Kidney (tissue), 14 donors: ENCODE measurements around the gene GJB1. TPM values are rescaled to one million over a fixed set of nuclear protein-coding genes. Genes with fewer than 3 reads are reported as not detected.

ENCODE experiments used
- DNase-seq, 5 donors: peaks; one replicate each; pipeline ENCODE4 v3.0.0-alpha.2; 2013 to 2020
- FAIRE-seq: peaks from 2 replicates; lab custom pipeline; 2012; peaks lifted over from hg19 to GRCh38; lab: Jason Lieb, UNC
- H3K27ac ChIP-seq, 2 donors: one replicate each; pipeline ENCODE4 v1.7.0; 2013; ENCODE audit warnings: low read depth in 2 of 2, low read length in 2 of 2, inconsistent platforms in 1 of 2
- H3K27me3 ChIP-seq: one replicate; pipeline ENCODE4 v1.7.1; 2013; ENCODE audit warnings: low read length, inconsistent platforms; ENCODE audit not compliant: control insufficient read depth, insufficient read depth
- H3K36me3 ChIP-seq, 3 donors: one replicate each; pipeline versions ENCODE4 v1.7.0 to v1.7.1; 2013; ENCODE audit warnings: low read length in 3 of 3, control low read depth in 1 of 3, inconsistent platforms in 1 of 3; ENCODE audit not compliant: insufficient read depth in 3 of 3, control insufficient read depth in 2 of 3
- H3K4me1 ChIP-seq, 3 donors: one replicate each; pipeline versions ENCODE4 v1.7.0 to v1.7.1; 2013; ENCODE audit warnings: low read length in 3 of 3, inconsistent platforms in 1 of 3, low read depth in 1 of 3; ENCODE audit not compliant: control insufficient read depth in 2 of 3, insufficient read depth in 2 of 3
- H3K4me3 ChIP-seq, 3 donors: one replicate each; pipeline versions ENCODE4 v1.7.0 to v1.8.1; 2013; ENCODE audit warnings: low read length in 3 of 3, control low read depth in 1 of 3, inconsistent platforms in 1 of 3
- H3K9ac ChIP-seq, 3 donors: one replicate each; pipeline versions ENCODE4 v1.7.0 to v1.7.1; 2013; ENCODE audit warnings: low read length in 3 of 3, control low read depth in 1 of 3, inconsistent platforms in 1 of 3
- H3K9me3 ChIP-seq, 3 donors: one replicate each; pipeline versions ENCODE4 v1.7.0 to v1.7.1; 2013; ENCODE audit warnings: low read length in 3 of 3, control low read depth in 1 of 3, inconsistent platforms in 1 of 3; ENCODE audit not compliant: control insufficient read depth in 2 of 3, insufficient read depth in 1 of 3
- intact Hi-C: fragments of 100-400 bp; cut with DNase I; formaldehyde crosslinking; loops from one replicate; pipeline ENCODE4 v1.11.1; 2022
- polyA plus RNA-seq: library from polyadenylated mRNA; stranded (reverse); fragments of 350-450 nt; fragmentation: Illumina TruSeq; extraction: RNeasy Lipid Tissue Mini Kit (QIAGEN cat#74804); gene quantifications from one replicate; pipeline ENCODE4 v1.2.3, GENCODE V29; 2014; ENCODE audit warnings: low read depth, low replicate concordance; ENCODE audit not compliant: insufficient read depth
- total RNA-seq: library from RNA; stranded (reverse); fragmentation: NEBNext Ultra II Directional; extraction: Animal tissue kit (Norgen Biotek cat#: 25700); gene quantifications from one replicate; pipeline ENCODE4 v1.2.1, GENCODE V29; 2021
- TF ChIP-seq, protein P1 (sequence below): IDR thresholded peaks from 3 replicates; pipeline ENCODE4 v1.5.1; 2012; ENCODE audit warnings: mild to moderate bottlenecking, moderate library complexity, borderline replicate concordance; ENCODE audit not compliant: insufficient read depth; ENCODE audit errors: extremely low read depth
- donor health status: control.
- donor health status: control.
- donor health status: control.
- donor health status: control.
- donor health status: control.
- donor health status: DM: yes; HTN: yes; CAD: no.
- donor health status: Normal renal cell carcinoma (clear cell type).

The GJB1 gene
- total and polyA plus RNA-seq, 2 donors from 2014 or later, result 22.4 to 59.0 TPM

DNA sequence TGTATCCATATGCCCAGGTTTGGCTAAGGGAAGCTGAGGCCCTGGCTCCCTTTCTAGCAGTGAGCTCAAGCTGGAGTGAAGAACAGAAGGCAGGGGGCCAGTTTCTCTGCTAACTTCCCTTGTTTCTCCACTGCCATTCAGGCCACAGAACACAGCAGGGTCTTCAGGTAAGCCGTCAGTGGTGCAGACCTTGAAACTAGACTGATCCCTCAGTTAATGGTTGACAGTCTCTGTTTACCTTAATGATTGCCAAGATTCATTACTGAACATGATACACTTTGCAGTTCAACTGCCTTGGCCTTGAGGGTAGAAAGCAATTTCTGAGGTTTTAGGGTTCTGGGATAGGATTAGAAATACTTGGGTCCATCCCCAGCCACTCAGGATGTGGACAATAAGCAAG is 8.9 kb upstream of the GJB1 start:
- TF ChIP-seq, protein P1, sequence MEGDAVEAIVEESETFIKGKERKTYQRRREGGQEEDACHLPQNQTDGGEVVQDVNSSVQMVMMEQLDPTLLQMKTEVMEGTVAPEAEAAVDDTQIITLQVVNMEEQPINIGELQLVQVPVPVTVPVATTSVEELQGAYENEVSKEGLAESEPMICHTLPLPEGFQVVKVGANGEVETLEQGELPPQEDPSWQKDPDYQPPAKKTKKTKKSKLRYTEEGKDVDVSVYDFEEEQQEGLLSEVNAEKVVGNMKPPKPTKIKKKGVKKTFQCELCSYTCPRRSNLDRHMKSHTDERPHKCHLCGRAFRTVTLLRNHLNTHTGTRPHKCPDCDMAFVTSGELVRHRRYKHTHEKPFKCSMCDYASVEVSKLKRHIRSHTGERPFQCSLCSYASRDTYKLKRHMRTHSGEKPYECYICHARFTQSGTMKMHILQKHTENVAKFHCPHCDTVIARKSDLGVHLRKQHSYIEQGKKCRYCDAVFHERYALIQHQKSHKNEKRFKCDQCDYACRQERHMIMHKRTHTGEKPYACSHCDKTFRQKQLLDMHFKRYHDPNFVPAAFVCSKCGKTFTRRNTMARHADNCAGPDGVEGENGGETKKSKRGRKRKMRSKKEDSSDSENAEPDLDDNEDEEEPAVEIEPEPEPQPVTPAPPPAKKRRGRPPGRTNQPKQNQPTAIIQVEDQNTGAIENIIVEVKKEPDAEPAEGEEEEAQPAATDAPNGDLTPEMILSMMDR, result no peak
- DNase-seq, result peak in 2 of 5 donors; percentile 34 to 54
- intact Hi-C loops, result no loop called here
- Histone ChIP-seq H3K9ac (no peak overlapping the region), H3K4me3 (no peak overlapping the region), H3K9me3 (no peaks in the 10 kb centered on the region), H3K27me3 (no peaks in the 10 kb centered on the region), H3K27ac (peak overlapping the region in 1 of 2 donors; percentile 57), H3K36me3 (no peaks in the 10 kb centered on the region), H3K4me1 (peaks cover 0 to 3% (median 2%) of the 10 kb centered on the region in 3 donors)
- FAIRE-seq, result no peak

DNA sequence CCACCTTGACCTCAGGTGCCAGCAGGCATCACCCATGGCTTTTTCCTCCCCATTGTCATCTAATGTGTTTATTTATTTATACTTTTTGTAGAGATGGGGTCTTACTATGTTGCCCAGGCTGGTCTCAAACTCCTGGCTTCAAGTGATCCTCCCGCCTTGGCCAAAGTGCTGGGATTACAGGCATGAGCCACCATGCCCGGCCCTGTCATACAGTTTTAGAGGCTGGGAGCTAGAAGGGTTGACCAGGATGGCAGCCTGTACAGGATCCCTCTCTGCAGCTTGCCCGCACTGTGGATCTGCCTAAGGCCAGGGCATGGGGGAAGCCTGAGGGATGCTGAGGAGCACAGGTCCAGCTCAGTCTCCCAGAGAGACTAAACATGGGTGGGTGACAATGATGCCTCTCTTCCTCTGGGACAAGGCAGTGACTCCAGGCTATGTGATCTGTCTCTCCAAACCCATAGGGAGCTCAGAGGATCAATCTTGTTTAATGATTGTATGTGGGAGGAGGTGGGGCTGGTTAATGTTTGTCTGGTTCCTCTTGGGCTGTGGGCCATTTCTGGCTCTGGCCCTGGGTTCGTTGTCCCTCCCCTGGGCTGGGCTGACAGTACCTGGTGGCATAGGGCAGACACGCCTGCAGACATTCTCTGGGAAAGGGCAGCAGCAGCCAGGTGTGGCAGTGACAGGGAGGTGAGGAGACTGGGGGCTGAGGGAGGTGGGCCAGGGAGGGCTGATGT is 8.3 kb upstream of the GJB1 start:
- Histone ChIP-seq H3K9ac (peak overlapping the region in 1 of 3 donors; percentile 51), H3K36me3 (no peaks in the 10 kb centered on the region), H3K27me3 (no peaks in the 10 kb centered on the region), H3K27ac (peak overlapping the region; percentile 57 to 60), H3K4me3 (peak overlapping the region; percentile 30 to 65 (median 54)), H3K4me1 (peaks cover 0 to 3% (median 2%) of the 10 kb centered on the region in 3 donors), H3K9me3 (no peaks in the 10 kb centered on the region)
- DNase-seq (peak; percentile 48 to 75 (median 63)), FAIRE-seq (no peak)
- intact Hi-C loops, result no loop called here
- TF ChIP-seq, protein P1, result no peak

DNA sequence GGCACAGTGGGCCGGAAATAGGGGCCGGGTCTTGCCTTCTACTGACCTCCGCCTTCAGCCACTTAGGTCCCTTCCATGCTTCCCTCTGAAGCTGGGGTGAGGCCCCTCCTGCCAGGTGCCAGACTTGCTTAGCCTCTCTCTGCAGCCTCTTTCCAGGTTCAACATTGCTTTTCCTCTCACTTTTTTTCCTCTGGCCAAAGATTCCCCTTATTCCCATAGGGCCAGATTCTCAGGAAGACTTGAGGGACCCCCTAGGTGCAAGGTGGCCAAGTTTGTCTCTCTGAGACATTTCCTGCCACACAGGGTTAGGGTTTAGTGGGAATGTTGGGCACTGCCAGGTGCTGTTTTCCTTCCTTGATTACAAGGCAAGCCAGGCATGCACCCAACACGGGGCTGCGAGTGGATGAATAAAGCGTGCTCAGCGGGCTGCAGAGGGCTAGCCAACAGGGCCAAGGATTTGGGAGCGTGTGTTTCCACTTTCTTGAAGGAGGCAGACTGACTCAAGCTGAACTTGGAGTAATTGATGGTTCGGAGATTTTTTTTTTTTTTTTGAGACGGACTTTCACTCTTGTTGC is 7.6 kb upstream of the GJB1 start:
- Histone ChIP-seq H3K4me1 (peaks cover 0 to 3% (median 2%) of the 10 kb centered on the region in 3 donors), H3K36me3 (no peaks in the 10 kb centered on the region), H3K9ac (peak overlapping the region in 1 of 3 donors; percentile 51), H3K4me3 (peak overlapping the region; percentile 30 to 65 (median 54)), H3K27me3 (no peaks in the 10 kb centered on the region), H3K9me3 (no peaks in the 10 kb centered on the region), H3K27ac (peak overlapping the region; percentile 51 to 60)
- TF ChIP-seq, protein P1, result no peak
- no peak for FAIRE-seq
- peak in 1 of 5 donors; percentile 66 for DNase-seq
- intact Hi-C loops, result no loop called here
